Measurements from ENCODE around the gene VCAN. TPM values are rescaled to one million over a fixed set of nuclear protein-coding genes. Genes with fewer than 3 reads are reported as not detected.

The VCAN gene
- total and polyA plus RNA-seq, 8 donors = 1.5 to 184 (median 12.7) TPM

DNA sequence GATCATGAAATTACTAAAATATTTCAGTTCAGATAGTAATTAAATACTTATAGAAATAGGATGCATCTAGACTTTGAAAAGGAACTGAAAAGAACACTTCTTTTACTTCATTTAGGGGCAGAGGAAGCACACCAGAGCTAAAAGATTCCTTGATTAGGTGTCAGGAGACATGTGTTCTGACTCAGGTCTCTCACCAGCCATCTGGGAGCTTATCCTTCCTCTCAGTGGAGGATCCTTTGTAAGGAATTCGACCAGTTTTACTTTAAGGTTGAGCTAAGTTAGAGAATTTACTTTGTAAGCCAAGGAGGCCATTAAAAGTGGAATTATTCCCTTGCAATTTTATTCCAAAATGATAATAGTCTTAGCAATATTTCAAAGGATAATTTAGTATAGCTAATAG, 16.7 kb downstream of the VCAN start:
- intact Hi-C loops (cut with DNase I; ENCODE audit: low total_unique reads) = no loop called here
- Histone ChIP-seq H3K4me1 (no peaks in the 10 kb centered on the region), H3K4me3 (no peak overlapping the region), H3K27me3 (no peaks in the 10 kb centered on the region), H3K36me3 (no peaks in the 10 kb centered on the region), H3K27ac (no peak overlapping the region), H3K9me3 (no peaks in the 10 kb centered on the region)
- WGBS, 5 donors = 17 to 52% (median 39%) methylated on average over 1 of the region's 1 CpG
- no peak for DNase-seq
- TF ChIP-seq POLR2A (IDR thresholded peaks at IDR 0.05) = no peak

DNA sequence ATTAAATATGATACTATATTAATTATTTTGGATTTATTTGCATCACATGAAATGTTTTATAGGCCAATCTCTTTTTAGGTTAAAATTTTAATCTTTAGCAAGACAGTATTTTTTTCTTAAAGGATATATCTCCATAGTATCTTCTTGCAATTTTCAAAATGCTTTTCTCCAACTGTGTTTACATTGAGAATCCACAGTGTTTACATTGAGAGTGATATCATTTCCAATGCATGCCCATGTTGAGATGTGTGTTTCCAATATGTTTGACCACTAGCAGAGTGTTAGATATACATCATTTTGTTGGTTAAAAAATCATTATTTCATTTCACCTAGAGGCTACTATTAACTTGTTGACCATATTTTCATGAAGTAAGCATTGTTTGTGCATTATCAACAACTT, 17.3 kb downstream of the VCAN start:
- H3K9me3 ChIP-seq = no peaks in the 10 kb centered on the region
- no peaks in the 10 kb centered on the region for H3K4me1 ChIP-seq
- H3K27me3 ChIP-seq = no peaks in the 10 kb centered on the region
- DNase-seq = no peak
- no peak overlapping the region for H3K27ac ChIP-seq
- H3K36me3 ChIP-seq = no peaks in the 10 kb centered on the region
- TF ChIP-seq EP300 (IDR thresholded peaks at IDR 0.05) = no peak
- no peak for TF ChIP-seq POLR2A (IDR thresholded peaks at IDR 0.05)
- H3K4me3 ChIP-seq = no peak overlapping the region
- intact Hi-C loops (cut with DNase I; ENCODE audit: low total_unique reads) = no loop called here

DNA sequence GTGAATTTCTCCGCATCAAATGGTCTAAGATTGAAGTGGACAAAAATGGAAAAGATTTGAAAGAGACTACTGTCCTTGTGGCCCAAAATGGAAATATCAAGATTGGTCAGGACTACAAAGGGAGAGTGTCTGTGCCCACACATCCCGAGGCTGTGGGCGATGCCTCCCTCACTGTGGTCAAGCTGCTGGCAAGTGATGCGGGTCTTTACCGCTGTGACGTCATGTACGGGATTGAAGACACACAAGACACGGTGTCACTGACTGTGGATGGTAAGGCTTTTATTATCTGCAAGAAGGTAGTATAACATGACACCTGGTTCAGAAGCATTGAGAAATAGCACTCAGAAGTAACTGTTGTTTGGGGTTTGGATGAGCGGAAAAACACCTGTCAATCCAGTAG, 18.7 kb downstream of the VCAN start:
- Histone ChIP-seq H3K4me3 (no peak overlapping the region), H3K36me3 (no peaks in the 10 kb centered on the region), H3K4me1 (no peaks in the 10 kb centered on the region), H3K27me3 (no peaks in the 10 kb centered on the region), H3K27ac (no peak overlapping the region), H3K9me3 (no peaks in the 10 kb centered on the region)
- 89 to 96% (median 94%) methylated on average over 9 of the region's 9 CpGs for WGBS, 5 donors
- DNase-seq = no peak
- intact Hi-C loops (cut with DNase I; ENCODE audit: low total_unique reads) = no loop called here
- no peak for TF ChIP-seq EP300 (IDR thresholded peaks at IDR 0.05)
- no peak for TF ChIP-seq POLR2A (IDR thresholded peaks at IDR 0.05)
- no peak for TF ChIP-seq POLR2AphosphoS5 (IDR thresholded peaks at IDR 0.05)
- TF ChIP-seq, protein P1, sequence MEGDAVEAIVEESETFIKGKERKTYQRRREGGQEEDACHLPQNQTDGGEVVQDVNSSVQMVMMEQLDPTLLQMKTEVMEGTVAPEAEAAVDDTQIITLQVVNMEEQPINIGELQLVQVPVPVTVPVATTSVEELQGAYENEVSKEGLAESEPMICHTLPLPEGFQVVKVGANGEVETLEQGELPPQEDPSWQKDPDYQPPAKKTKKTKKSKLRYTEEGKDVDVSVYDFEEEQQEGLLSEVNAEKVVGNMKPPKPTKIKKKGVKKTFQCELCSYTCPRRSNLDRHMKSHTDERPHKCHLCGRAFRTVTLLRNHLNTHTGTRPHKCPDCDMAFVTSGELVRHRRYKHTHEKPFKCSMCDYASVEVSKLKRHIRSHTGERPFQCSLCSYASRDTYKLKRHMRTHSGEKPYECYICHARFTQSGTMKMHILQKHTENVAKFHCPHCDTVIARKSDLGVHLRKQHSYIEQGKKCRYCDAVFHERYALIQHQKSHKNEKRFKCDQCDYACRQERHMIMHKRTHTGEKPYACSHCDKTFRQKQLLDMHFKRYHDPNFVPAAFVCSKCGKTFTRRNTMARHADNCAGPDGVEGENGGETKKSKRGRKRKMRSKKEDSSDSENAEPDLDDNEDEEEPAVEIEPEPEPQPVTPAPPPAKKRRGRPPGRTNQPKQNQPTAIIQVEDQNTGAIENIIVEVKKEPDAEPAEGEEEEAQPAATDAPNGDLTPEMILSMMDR (IDR thresholded peaks at IDR 0.05) = no peak

- Histone ChIP-seq H3K9me3 (no peaks in the 10 kb centered on the region), H3K27me3 (no peaks in the 10 kb centered on the region), H3K4me1 (no peaks in the 10 kb centered on the region), H3K4me3 (no peak overlapping the region), H3K27ac (no peak overlapping the region), H3K36me3 (no peaks in the 10 kb centered on the region)
- 78 to 85% (median 83%) methylated on average over 1 of the region's 1 CpG for WGBS, 5 donors
- intact Hi-C loops (cut with DNase I; ENCODE audit: low total_unique reads) = no loop called here
- TF ChIP-seq, protein P1 (IDR thresholded peaks at IDR 0.05) = no peak
- no peak for TF ChIP-seq EP300 (IDR thresholded peaks at IDR 0.05)
- TF ChIP-seq POLR2AphosphoS5 (IDR thresholded peaks at IDR 0.05) = no peak
- no peak for TF ChIP-seq POLR2A (IDR thresholded peaks at IDR 0.05)
- DNase-seq = no peak
Observed at GRCh38 chr5:83492331-83492730, 20.8 kb downstream of the VCAN start.

GRCh38 chr5:83493644-83494043, 22.1 kb downstream of the VCAN start:
- Histone ChIP-seq H3K4me1 (no peaks in the 10 kb centered on the region), H3K4me3 (no peak overlapping the region), H3K27me3 (no peaks in the 10 kb centered on the region), H3K9me3 (no peaks in the 10 kb centered on the region), H3K36me3 (no peaks in the 10 kb centered on the region), H3K27ac (no peak overlapping the region)
- DNase-seq = no peak
- TF ChIP-seq EP300 (IDR thresholded peaks at IDR 0.05) = no peak
- TF ChIP-seq, protein P1 (IDR thresholded peaks at IDR 0.05) = no peak
- TF ChIP-seq POLR2A (IDR thresholded peaks at IDR 0.05) = no peak
- TF ChIP-seq POLR2AphosphoS5 (IDR thresholded peaks at IDR 0.05) = no peak
- intact Hi-C loops (cut with DNase I; ENCODE audit: low total_unique reads) = no loop called here
- 80 to 91% (median 84%) methylated on average over 6 to 7 of the region's 7 CpGs for WGBS, 5 donors

Measured in stomach (tissue), 9 donors.